HEK293 (cell line): ENCODE measurements around the gene M6PR.

Source experiments
- CTCF ChIA-PET: fragments of 350-600 bp; formaldehyde crosslinking; extraction: SDS; loops from one replicate; lab custom pipeline; 2021; ENCODE audit warnings: antibody characterized with exemption; lab: Yijun Ruan, JAX
- POLR2A ChIA-PET: fragments of 300-600 bp; formaldehyde crosslinking; extraction: SDS; loops from one replicate; lab custom pipeline; 2020; ENCODE audit warnings: antibody characterized with exemption, inconsistent platforms; lab: Yijun Ruan, JAX
- H3K27ac ChIP-seq: fragments of 200-500 bp; sonication (Bioruptor generic); 2 replicates; pipeline ENCODE4 v1.5.1; 2014; ENCODE audit warnings: low read depth, low read length, control low read depth, inconsistent platforms; ENCODE audit errors: extremely low read depth
- H3K36me3 ChIP-seq, 2 experiments: fragments of 200-500 bp in 1 of 2; sonication (Bioruptor generic) in 1 of 2; 1 replicate in 1 of 2; 2 replicates in 1 of 2; pipeline ENCODE4 v1.5.1; 2014 to 2017; ENCODE audit warnings: inconsistent platforms in 2 of 2, low read length in 2 of 2; ENCODE audit not compliant: control insufficient read depth in 2 of 2, insufficient read depth in 1 of 2
- H3K4me1 ChIP-seq: fragments of 200-500 bp; sonication (Bioruptor generic); 2 replicates; pipeline ENCODE4 v1.5.1; 2014; ENCODE audit warnings: mild to moderate bottlenecking, low read length, inconsistent platforms; ENCODE audit not compliant: control insufficient read depth, insufficient read depth
- H3K4me3 ChIP-seq: 2 replicates; pipeline ENCODE4 v1.5.1; 2011; ENCODE audit warnings: low read depth, mild to moderate bottlenecking, control low read depth, low read length, moderate library complexity
- H3K9me3 ChIP-seq: fragments of 200-500 bp; sonication (Bioruptor generic); 2 replicates; pipeline ENCODE4 v1.5.1; 2014; ENCODE audit warnings: low read depth, low read length, inconsistent platforms; ENCODE audit not compliant: control insufficient read depth, insufficient read depth
- CTCF ChIP-seq: fragments of 450-650 bp; formaldehyde crosslinking; IDR thresholded peaks from 2 replicates; pipeline ENCODE4 v1.5.1; 2016; ENCODE audit warnings: missing biosample characterization, missing genetic modification characterization
- FEZF1 ChIP-seq: fragments of 450-650 bp; formaldehyde crosslinking; IDR thresholded peaks from 2 replicates; pipeline ENCODE4 v1.5.1; 2016; ENCODE audit warnings: missing biosample characterization, missing genetic modification characterization
- GLI4 ChIP-seq: fragments of 450-650 bp; formaldehyde crosslinking; IDR thresholded peaks from 2 replicates; pipeline ENCODE4 v1.5.1; 2016; ENCODE audit warnings: missing biosample characterization, missing genetic modification characterization
- KLF17 ChIP-seq: fragments of 450-650 bp; formaldehyde crosslinking; IDR thresholded peaks from 2 replicates; pipeline ENCODE4 v1.5.1; 2016; ENCODE audit warnings: missing biosample characterization, missing genetic modification characterization
- MZF1 ChIP-seq: fragments of 450-650 bp; formaldehyde crosslinking; IDR thresholded peaks from 2 replicates; pipeline ENCODE4 v1.5.1; 2017; ENCODE audit warnings: missing biosample characterization, missing genetic modification characterization, borderline replicate concordance
- SP2 ChIP-seq: fragments of 450-650 bp; formaldehyde crosslinking; IDR thresholded peaks from 2 replicates; pipeline ENCODE4 v1.5.1; 2016; ENCODE audit warnings: missing biosample characterization, missing genetic modification characterization
- ZBTB7A ChIP-seq: fragments of 450-650 bp; formaldehyde crosslinking; IDR thresholded peaks from 2 replicates; pipeline ENCODE4 v1.5.1; 2016; ENCODE audit warnings: low read depth, missing biosample characterization, missing genetic modification characterization
- ZEB2 ChIP-seq: fragments of 450-650 bp; formaldehyde crosslinking; IDR thresholded peaks from 2 replicates; pipeline ENCODE4 v1.5.1; 2016; ENCODE audit warnings: missing biosample characterization, missing genetic modification characterization
- ZNF10 ChIP-seq: fragments of 450-650 bp; formaldehyde crosslinking; IDR thresholded peaks from 2 replicates; pipeline ENCODE4 v1.5.1; 2017; ENCODE audit warnings: missing biosample characterization, missing genetic modification characterization
- ZNF202 ChIP-seq: fragments of 450-650 bp; formaldehyde crosslinking; IDR thresholded peaks from 2 replicates; pipeline ENCODE4 v1.5.1; 2016; ENCODE audit warnings: missing biosample characterization, missing genetic modification characterization, borderline replicate concordance
- ZNF391 ChIP-seq: fragments of 450-650 bp; formaldehyde crosslinking; IDR thresholded peaks from 2 replicates; pipeline ENCODE4 v1.5.1; 2016; ENCODE audit warnings: low read depth, missing biosample characterization, missing genetic modification characterization, borderline replicate concordance
- ZNF449 ChIP-seq: fragments of 450-650 bp; formaldehyde crosslinking; IDR thresholded peaks from 2 replicates; pipeline ENCODE4 v1.5.1; 2017; ENCODE audit warnings: missing biosample characterization, mild to moderate bottlenecking, missing genetic modification characterization, moderate library complexity
- ZNF510 ChIP-seq: fragments of 450-650 bp; formaldehyde crosslinking; IDR thresholded peaks from 2 replicates; pipeline ENCODE4 v1.5.1; 2018; ENCODE audit warnings: mild to moderate bottlenecking, missing genetic modification characterization, missing biosample characterization; ENCODE audit not compliant: insufficient replicate concordance
- ZNF585B ChIP-seq: fragments of 450-650 bp; formaldehyde crosslinking; IDR thresholded peaks from 2 replicates; pipeline ENCODE4 v1.5.1; 2016; ENCODE audit warnings: missing biosample characterization, missing genetic modification characterization
- ZNF660 ChIP-seq: fragments of 450-650 bp; IDR thresholded peaks from 2 replicates; pipeline ENCODE4 v1.5.1; 2018; ENCODE audit warnings: missing biosample characterization, mild to moderate bottlenecking, missing genetic modification characterization
- ZNF704 ChIP-seq: fragments of 450-650 bp; formaldehyde crosslinking; IDR thresholded peaks from 2 replicates; pipeline ENCODE4 v1.5.1; 2016; ENCODE audit warnings: missing biosample characterization, missing genetic modification characterization
- ZNF791 ChIP-seq: fragments of 450-650 bp; formaldehyde crosslinking; IDR thresholded peaks from 2 replicates; pipeline ENCODE4 v1.5.1; 2016; ENCODE audit warnings: missing biosample characterization, missing genetic modification characterization
- TF ChIP-seq, protein P1 (sequence below): fragments of 450-650 bp; formaldehyde crosslinking; conservative IDR thresholded peaks from 2 replicates; pipeline ENCODE4 v1.5.1; 2016; ENCODE audit warnings: low read depth, missing biosample characterization, missing genetic modification characterization
- TF ChIP-seq, protein P2 (sequence below): fragments of 450-650 bp; formaldehyde crosslinking; IDR thresholded peaks from 2 replicates; pipeline ENCODE4 v1.5.1; 2017; ENCODE audit warnings: missing biosample characterization, missing genetic modification characterization
- TF ChIP-seq, protein P3 (sequence below): IDR thresholded peaks from 2 replicates; pipeline ENCODE4 v1.6.1; 2011; ENCODE audit warnings: mild to moderate bottlenecking, low read depth, low read length, borderline replicate concordance

The M6PR gene

DNA sequence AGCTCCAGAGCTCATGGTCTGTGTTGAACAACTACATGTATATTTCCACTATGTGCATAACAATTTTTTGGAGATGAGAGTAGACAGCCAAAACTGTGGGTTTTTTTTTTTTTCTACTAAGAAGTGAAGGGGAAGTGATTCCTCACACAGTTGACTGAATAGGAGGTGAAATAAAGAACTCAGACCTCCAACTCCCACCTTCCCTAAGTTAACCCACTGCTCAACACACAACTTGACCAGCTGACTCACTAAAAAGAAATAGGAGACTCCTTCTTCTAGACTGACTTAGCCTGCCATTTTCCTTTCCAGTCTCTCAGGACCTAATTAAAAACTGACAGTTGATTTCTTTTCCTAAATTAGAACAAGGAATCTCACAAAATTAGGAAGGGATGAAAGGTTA is 1.7 kb downstream of the M6PR start (continued):
- TF ChIP-seq, protein P1, sequence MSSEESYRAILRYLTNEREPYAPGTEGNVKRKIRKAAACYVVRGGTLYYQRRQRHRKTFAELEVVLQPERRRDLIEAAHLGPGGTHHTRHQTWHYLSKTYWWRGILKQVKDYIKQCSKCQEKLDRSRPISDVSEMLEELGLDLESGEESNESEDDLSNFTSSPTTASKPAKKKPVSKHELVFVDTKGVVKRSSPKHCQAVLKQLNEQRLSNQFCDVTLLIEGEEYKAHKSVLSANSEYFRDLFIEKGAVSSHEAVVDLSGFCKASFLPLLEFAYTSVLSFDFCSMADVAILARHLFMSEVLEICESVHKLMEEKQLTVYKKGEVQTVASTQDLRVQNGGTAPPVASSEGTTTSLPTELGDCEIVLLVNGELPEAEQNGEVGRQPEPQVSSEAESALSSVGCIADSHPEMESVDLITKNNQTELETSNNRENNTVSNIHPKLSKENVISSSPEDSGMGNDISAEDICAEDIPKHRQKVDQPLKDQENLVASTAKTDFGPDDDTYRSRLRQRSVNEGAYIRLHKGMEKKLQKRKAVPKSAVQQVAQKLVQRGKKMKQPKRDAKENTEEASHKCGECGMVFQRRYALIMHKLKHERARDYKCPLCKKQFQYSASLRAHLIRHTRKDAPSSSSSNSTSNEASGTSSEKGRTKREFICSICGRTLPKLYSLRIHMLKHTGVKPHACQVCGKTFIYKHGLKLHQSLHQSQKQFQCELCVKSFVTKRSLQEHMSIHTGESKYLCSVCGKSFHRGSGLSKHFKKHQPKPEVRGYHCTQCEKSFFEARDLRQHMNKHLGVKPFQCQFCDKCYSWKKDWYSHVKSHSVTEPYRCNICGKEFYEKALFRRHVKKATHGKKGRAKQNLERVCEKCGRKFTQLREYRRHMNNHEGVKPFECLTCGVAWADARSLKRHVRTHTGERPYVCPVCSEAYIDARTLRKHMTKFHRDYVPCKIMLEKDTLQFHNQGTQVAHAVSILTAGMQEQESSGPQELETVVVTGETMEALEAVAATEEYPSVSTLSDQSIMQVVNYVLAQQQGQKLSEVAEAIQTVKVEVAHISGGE (tag by site-specific recombination), result no peak
- no peak for TF ChIP-seq ZNF391 (tag by site-specific recombination)
- TF ChIP-seq ZNF202 (tag by site-specific recombination), result no peak
- no peak for TF ChIP-seq ZNF510 (tag by site-specific recombination)
- no peak for TF ChIP-seq SP2
- TF ChIP-seq ZEB2 (tag by site-specific recombination), result no peak
- no peak for TF ChIP-seq ZBTB7A (tag by site-specific recombination)
- TF ChIP-seq, protein P2, sequence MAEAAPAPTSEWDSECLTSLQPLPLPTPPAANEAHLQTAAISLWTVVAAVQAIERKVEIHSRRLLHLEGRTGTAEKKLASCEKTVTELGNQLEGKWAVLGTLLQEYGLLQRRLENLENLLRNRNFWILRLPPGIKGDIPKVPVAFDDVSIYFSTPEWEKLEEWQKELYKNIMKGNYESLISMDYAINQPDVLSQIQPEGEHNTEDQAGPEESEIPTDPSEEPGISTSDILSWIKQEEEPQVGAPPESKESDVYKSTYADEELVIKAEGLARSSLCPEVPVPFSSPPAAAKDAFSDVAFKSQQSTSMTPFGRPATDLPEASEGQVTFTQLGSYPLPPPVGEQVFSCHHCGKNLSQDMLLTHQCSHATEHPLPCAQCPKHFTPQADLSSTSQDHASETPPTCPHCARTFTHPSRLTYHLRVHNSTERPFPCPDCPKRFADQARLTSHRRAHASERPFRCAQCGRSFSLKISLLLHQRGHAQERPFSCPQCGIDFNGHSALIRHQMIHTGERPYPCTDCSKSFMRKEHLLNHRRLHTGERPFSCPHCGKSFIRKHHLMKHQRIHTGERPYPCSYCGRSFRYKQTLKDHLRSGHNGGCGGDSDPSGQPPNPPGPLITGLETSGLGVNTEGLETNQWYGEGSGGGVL (tag by site-specific recombination), result no peak
- TF ChIP-seq ZNF449 (tag by site-specific recombination), result no peak
- TF ChIP-seq ZNF704 (tag by site-specific recombination), result no peak
- no peak for TF ChIP-seq ZNF660 (tag by site-specific recombination)
- TF ChIP-seq, all 188 proteins: peak for 0

GRCh38 chr12:8946733-8947132 is 2.7 kb downstream of the M6PR start:
- Histone ChIP-seq H3K27ac (no peak overlapping the region), H3K9me3 (no peaks in the 10 kb centered on the region), H3K4me3 (no peak overlapping the region), H3K4me1 (peaks cover 9% of the 10 kb centered on the region), H3K36me3 (peaks cover 35 to 53% of the 10 kb centered on the region in 2 experiments)
- POLR2A ChIA-PET, result no interaction called here
- no peak for TF ChIP-seq FEZF1
- CTCF ChIA-PET, result interaction anchor here (0.9 to 1.8 kb wide), 2 partner anchors 265 to 290 kb away, joined by 4 to 7 read pairs; no protein-coding TSS in a partner anchor

DNA sequence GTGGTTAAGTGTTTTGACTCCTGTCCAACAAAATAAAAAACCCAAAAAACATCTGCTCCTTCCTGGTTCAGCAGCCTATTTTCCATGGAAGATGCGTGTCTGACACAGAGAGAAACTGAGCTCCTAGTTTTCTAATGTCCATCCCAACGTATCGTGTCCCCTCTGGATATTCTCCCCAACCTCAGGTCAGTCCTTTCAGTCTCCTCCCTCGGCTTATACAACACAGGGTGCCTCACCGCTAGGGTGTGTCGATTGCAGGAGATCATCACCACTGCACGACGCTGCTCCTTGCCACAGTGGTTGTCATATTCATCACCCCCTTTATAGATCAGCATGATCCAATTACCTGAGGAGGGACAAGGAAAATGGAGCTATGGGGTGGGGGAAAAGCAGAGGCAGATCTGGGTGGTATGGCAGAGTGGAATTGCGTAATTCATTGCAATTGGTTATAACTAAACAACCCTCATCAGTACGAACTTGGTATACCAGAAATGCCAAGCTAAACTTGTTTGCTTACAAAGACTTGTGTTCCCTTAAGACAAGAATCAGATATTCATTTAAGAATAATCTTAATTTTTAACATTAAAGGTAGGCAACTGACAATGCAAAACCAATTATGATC is 5.8 kb downstream of the M6PR start:
- POLR2A ChIA-PET, result interaction anchor here (0.6 kb wide), 1 partner anchor 16 kb away, joined by 3 read pairs; no protein-coding TSS in a partner anchor
- Histone ChIP-seq H3K36me3 (peaks cover 38 to 66% of the 10 kb centered on the region in 2 experiments), H3K27ac (no peak overlapping the region), H3K4me1 (peaks cover 9% of the 10 kb centered on the region), H3K4me3 (no peak overlapping the region), H3K9me3 (no peaks in the 10 kb centered on the region)
- CTCF ChIA-PET, result no interaction called here
- TF ChIP-seq ZNF10 (tag by site-specific recombination) (no peak), ZNF202 (tag by site-specific recombination) (no peak), CTCF (tag by site-specific recombination) (no peak), KLF17 (no peak), ZNF585B (no peak), MZF1 (no peak), GLI4 (tag by site-specific recombination) (no peak), ZNF791 (tag by site-specific recombination) (no peak)
- TF ChIP-seq, protein P3, sequence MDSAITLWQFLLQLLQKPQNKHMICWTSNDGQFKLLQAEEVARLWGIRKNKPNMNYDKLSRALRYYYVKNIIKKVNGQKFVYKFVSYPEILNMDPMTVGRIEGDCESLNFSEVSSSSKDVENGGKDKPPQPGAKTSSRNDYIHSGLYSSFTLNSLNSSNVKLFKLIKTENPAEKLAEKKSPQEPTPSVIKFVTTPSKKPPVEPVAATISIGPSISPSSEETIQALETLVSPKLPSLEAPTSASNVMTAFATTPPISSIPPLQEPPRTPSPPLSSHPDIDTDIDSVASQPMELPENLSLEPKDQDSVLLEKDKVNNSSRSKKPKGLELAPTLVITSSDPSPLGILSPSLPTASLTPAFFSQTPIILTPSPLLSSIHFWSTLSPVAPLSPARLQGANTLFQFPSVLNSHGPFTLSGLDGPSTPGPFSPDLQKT, result no peak
